ENCODE results near the gene NRP1.

GRCh38 chr10:33347211-33347610 lies 12.7 kb upstream of the NRP1 start:
- TF ChIP-seq CTCF (IDR thresholded peaks at IDR 0.05) = no peak
- TF ChIP-seq POLR2A (IDR thresholded peaks at IDR 0.05) = no peak

Measured in Peyer's patch (tissue), 4 donors.